AG10803 (cell line): Measurements from ENCODE around the gene AGER.

ENCODE experiments used
- DNase-seq: peaks from one replicate; pipeline ENCODE4 v3.0.0; 2010; ENCODE audit warnings: low read depth
- H3K4me3 ChIP-seq: 2 replicates; pipeline ENCODE4 v1.5.1; 2011; ENCODE audit warnings: mild to moderate bottlenecking, low read length, control low read depth
- TF ChIP-seq, protein P1 (sequence below): conservative IDR thresholded peaks from 2 replicates; pipeline ENCODE4 v1.5.1; 2011; ENCODE audit warnings: mild to moderate bottlenecking, low read length, control low read depth, inconsistent platforms

Gene AGER

DNA sequence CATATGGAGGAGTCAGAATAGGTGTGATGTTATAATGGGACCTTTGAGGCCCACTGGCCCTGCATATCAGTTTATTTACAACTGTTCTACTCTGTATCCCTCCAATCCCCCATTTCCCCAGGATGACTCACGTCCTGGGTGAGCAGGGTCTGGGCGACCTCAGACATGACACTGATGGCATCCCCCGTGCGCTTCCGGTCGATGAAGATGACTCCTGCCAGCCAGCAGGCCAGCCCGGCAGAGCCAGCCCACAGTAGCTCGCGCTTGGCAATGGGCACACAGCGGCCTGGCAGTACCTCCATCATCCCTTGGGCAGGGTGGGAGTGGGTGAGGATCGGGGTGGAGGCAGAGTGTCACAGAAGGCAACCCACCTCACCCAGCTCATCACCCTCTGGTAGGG, 13.8 kb downstream of the AGER start:
- TF ChIP-seq, protein P1, sequence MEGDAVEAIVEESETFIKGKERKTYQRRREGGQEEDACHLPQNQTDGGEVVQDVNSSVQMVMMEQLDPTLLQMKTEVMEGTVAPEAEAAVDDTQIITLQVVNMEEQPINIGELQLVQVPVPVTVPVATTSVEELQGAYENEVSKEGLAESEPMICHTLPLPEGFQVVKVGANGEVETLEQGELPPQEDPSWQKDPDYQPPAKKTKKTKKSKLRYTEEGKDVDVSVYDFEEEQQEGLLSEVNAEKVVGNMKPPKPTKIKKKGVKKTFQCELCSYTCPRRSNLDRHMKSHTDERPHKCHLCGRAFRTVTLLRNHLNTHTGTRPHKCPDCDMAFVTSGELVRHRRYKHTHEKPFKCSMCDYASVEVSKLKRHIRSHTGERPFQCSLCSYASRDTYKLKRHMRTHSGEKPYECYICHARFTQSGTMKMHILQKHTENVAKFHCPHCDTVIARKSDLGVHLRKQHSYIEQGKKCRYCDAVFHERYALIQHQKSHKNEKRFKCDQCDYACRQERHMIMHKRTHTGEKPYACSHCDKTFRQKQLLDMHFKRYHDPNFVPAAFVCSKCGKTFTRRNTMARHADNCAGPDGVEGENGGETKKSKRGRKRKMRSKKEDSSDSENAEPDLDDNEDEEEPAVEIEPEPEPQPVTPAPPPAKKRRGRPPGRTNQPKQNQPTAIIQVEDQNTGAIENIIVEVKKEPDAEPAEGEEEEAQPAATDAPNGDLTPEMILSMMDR, result no peak
- H3K4me3 ChIP-seq, result no peak overlapping the region
- DNase-seq, result no peak

DNA sequence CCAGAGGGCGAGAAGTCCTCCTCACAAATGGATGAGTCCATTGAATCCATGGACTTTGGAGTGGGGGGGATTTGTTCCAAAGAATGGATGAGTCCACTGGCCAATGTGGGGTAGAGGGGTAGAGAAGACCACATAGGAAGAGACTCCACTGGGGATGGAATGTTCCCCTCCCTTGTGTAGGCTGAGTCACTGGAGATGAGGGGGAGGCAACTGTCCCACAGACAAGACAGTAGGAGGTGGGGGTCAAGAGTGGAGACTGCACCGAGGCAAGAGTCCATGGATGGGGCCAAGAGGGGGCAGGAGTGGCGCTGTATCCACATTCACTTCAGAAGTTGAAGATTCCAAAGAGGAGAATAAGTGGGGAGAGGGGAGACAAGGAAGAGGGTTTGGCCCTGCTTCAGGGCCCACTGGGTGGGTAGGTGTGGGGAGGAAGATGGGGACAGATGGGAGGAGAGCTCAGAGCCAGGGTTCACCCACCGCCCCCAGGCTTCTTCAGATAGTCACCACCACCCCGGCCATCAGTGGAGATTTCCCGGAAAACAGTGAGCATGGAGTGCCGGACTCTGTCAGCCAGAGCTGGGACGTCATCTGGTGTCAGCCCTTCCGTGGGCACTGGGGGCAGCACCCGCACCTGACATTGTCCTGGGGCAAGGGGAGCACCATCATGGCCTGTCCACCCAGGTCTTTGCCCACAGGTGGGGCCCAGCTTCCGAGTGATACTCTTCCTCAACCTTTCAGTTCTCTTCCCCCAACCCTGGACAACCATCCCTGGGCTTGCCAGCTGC, 15.1 kb downstream of the AGER start:
- H3K4me3 ChIP-seq, result no peak overlapping the region
- no peak for DNase-seq
- TF ChIP-seq, protein P1, result no peak

DNA sequence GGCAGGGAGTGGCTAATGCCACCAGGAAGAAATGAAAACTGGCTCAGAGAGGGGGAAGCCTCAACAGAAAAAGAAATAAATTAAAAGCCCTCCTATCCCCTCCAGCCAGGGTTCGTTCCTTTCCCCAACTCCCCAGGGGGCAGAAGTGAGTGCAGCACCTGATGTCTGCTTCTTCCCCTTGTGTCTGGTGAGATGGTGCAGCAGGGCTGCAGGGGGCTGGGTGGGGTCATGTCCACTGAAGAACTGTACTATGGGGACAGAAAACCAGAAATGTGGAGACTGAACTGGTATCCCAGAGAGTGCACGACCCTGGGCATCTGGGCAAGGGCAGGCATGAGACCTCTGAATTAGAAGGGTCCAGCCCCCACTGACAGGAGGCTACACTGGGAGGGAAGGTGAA, 15.7 kb downstream of the AGER start:
- no peak for DNase-seq

DNA sequence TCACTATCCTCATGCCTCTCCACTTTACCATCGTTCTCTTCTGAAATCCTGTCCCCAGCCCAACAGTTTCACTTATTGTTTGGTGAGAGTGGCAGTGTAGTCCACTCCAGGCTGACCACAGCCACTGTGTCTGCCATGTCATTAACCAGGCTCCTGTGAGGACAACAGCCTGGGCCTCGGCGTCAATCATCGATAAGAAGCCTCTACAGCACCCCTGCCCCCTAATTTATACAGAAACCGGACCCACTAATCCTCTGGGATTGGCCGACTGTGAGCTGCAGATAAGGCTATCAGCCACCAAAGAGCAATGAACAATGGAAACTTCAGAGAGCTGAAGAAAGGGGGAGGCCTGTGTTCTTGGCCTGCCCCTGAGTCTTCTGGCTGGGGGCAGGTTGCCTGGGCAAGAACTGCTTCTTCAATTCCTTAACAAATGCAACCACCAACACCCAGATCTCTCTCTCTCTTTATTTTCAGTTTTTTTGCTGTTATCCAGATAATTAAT, 16.2 kb downstream of the AGER start:
- TF ChIP-seq, protein P1, result no peak
- no peak for DNase-seq
- H3K4me3 ChIP-seq, result no peak overlapping the region

More for the DNA sequence above, 15.7 kb downstream of the AGER start:
- no peak overlapping the region for H3K4me3 ChIP-seq
- TF ChIP-seq, protein P1, result no peak

DNA sequence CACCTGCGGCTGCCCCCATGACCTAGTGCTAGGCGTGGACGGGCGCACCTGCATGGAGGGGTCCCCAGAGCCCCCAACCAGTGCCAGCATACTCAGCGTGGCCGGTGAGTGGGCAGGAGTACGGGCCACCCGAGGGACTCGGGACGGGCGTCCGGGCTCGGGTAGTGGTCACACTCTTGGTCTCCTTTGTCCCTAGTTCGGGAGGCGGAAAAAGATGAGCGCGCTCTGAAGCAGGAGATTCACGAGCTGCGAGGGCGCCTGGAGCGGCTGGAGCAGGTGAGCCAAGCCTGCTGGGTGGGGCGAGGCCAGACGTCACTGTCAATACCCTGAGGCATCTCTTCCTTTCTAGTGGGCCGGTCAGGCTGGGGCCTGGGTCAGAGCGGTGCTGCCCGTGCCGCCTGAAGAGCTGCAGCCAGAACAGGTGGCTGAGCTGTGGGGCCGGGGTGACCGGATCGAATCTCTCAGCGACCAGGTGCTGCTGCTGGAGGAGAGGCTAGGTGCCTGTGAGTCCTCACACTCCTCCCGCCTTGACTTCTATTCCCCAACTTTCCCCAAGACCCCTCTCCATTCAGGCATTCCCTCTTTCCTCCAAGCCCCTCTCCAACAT, 16.8 kb downstream of the AGER start:
- DNase-seq, result no peak
- no peak overlapping the region for H3K4me3 ChIP-seq
- TF ChIP-seq, protein P1, result no peak

DNA sequence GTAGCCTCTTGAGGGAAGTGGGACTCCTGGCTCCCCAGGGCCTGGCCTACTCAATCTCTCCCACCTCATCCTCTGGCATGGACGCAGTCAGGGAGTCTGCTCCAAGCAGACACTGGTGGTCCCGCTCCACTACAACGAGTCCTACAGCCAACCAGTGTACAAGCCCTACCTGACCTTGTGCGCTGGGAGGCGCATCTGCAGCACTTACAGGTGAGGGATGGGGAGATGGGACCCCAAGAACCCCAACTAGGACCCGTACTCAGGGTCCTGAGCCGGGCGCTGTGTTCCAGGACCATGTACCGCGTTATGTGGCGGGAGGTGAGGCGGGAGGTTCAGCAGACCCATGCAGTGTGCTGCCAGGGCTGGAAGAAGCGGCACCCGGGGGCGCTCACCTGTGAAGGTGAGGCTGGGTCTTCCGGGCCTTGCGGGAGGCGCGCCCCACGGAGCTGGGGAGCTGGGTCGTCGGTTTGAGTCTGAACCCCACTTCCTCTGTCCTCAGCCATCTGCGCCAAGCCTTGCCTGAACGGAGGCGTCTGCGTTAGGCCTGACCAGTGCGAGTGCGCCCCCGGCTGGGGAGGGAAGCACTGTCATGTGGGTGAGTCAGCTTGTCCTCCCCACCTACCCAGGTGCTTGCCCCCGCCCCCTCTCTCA, 17.5 kb downstream of the AGER start:
- H3K4me3 ChIP-seq, result no peak overlapping the region
- TF ChIP-seq, protein P1, result no peak
- no peak for DNase-seq
